HepG2 (cell line): ENCODE measurements around the gene AMHR2. TPM values are rescaled to one million over a fixed set of nuclear protein-coding genes. Genes with fewer than 3 reads are reported as not detected.

Experiments
- PAWR ChIP-seq: sonication (generic); formaldehyde crosslinking; IDR thresholded peaks from 2 replicates; pipeline ENCODE4 v1.4.0; 2020; ENCODE audit warnings: missing genetic modification reagents, mild to moderate bottlenecking, borderline replicate concordance
- SRSF9 ChIP-seq: fragments of 200-400 bp; formaldehyde crosslinking; IDR thresholded peaks from 2 replicates; pipeline ENCODE4 v1.6.1; 2018; ENCODE audit warnings: borderline replicate concordance, mild to moderate bottlenecking, low read depth, low read length; ENCODE audit not compliant: insufficient read depth, poor library complexity, severe bottlenecking
- ZNF678 ChIP-seq: sonication (generic); formaldehyde crosslinking; IDR thresholded peaks from 2 replicates; pipeline ENCODE4 v1.4.0; 2020; ENCODE audit warnings: mild to moderate bottlenecking, missing genetic modification reagents
- ZNF737 ChIP-seq: sonication (generic); formaldehyde crosslinking; IDR thresholded peaks from 2 replicates; pipeline ENCODE4 v1.5.0; 2020; ENCODE audit warnings: missing genetic modification reagents, mild to moderate bottlenecking, borderline replicate concordance
- ZNF768 ChIP-seq: sonication (generic); formaldehyde crosslinking; IDR thresholded peaks from 2 replicates; pipeline ENCODE4 v1.4.0; 2020; ENCODE audit warnings: missing genetic modification reagents
- polyA plus RNA-seq, 8 experiments: library from polyadenylated mRNA; depleted of rRNA in 3 of 8; stranded (reverse) in 7 of 8; unstranded in 1 of 8; fragments of >200 nt; fragmentation: Illumina TruSeq in 4 of 8; extraction: Trizol in 4 of 8; gene quantifications; 2 replicates each; pipeline versions ENCODE4 v1.2.1 to v1.2.3, GENCODE V29; 2011 to 2016; ENCODE audit warnings: low read depth in 4 of 8, missing spikeins in 1 of 8, mixed read lengths in 1 of 8; ENCODE audit not compliant: insufficient read depth in 1 of 8
- total RNA-seq, 5 experiments: library from RNA; depleted of rRNA; stranded (reverse); fragments of >200 nt; fragmentation: Illumina TruSeq; extraction: Trizol; gene quantifications; 2 replicates each; pipeline ENCODE4 v1.2.3, GENCODE V29; 2016; ENCODE audit warnings: low read depth in 1 of 5
- TF ChIP-seq, protein P1 (sequence below): sonication (generic); formaldehyde crosslinking; IDR thresholded peaks from one replicate; pipeline ENCODE4 v1.5.1; 2020; ENCODE audit warnings: mild to moderate bottlenecking, missing genetic modification reagents; ENCODE audit errors: not compliant biosample characterization
- TF ChIP-seq, protein P2 (sequence below): sonication (generic); formaldehyde crosslinking; IDR thresholded peaks from 2 replicates; pipeline ENCODE4 v1.4.0; 2020; ENCODE audit warnings: missing genetic modification reagents, borderline replicate concordance
- TF ChIP-seq, protein P3 (sequence below): sonication (generic); formaldehyde crosslinking; IDR thresholded peaks from 2 replicates; pipeline ENCODE4 v1.4.0; 2020; ENCODE audit warnings: mild to moderate bottlenecking, low read depth, missing genetic modification reagents
- TF ChIP-seq, protein P4 (sequence below), 2 experiments: sonication (generic) in 1 of 2; formaldehyde crosslinking in 1 of 2; IDR thresholded peaks; 2 replicates each; pipeline versions ENCODE4 v1.5.1 to v1.6.1; 2011 to 2020; ENCODE audit warnings: borderline replicate concordance in 1 of 2, low read depth in 1 of 2, low read length in 1 of 2, mild to moderate bottlenecking in 1 of 2, missing genetic modification reagents in 1 of 2, moderate library complexity in 1 of 2
- TF ChIP-seq, protein P5 (sequence below): sonication (generic); formaldehyde crosslinking; IDR thresholded peaks from 2 replicates; pipeline ENCODE4 v1.8.1; 2023; ENCODE audit warnings: mild to moderate bottlenecking, moderate library complexity, missing genetic modification reagents

The AMHR2 gene
- total and polyA plus RNA-seq, 2 of the 13 experiments (the other 11 are each of a cell fraction or from before 2014, with no cell fraction given): 0.24 to 0.58 TPM

DNA sequence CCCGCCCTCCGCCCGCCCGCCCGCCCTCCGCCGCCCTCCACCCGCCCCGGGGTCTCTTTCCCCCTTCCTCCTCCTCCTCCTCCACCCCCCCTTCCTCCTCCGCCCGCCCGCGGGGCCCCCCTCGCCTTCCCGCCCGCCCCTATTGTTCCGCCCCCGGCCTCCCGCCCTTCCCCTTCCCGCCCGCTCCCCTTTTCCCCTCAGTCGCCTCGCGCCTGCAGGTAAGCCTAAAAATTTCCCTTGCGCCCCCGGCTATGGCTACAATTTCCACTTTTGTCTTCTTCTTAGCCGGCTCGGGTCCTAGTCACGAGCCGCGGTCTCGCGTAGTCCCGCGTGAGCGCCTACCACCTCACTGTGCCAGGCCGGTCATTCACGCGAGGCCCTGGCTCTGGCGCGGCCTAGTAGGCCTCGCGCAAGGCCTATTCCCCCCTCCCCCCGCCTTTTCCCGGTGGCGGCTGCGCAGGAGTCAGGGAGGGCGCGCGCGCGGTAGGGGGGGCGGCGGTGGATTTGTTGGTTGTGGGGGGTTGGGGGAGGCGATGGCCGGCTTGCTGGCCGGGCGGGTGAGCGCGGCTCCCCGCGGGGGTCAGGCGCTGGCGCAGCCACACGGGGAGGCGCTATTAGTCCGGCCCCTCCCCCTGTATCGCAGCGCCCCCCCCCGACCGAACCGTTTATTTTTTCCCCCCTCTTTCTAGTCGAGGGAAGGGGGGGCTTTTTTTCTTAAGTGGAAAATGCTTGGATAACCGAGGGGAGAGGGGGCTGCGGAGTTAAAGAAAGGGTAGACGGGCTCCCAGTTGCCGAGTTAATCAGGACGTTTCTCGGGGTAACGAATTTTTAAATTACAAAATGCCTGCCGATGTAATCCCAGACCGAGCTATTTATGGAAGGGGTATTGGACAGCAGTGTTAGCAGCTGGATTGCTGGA lies 28.8 kb downstream of the AMHR2 start (continued):
- TF ChIP-seq, protein P1, sequence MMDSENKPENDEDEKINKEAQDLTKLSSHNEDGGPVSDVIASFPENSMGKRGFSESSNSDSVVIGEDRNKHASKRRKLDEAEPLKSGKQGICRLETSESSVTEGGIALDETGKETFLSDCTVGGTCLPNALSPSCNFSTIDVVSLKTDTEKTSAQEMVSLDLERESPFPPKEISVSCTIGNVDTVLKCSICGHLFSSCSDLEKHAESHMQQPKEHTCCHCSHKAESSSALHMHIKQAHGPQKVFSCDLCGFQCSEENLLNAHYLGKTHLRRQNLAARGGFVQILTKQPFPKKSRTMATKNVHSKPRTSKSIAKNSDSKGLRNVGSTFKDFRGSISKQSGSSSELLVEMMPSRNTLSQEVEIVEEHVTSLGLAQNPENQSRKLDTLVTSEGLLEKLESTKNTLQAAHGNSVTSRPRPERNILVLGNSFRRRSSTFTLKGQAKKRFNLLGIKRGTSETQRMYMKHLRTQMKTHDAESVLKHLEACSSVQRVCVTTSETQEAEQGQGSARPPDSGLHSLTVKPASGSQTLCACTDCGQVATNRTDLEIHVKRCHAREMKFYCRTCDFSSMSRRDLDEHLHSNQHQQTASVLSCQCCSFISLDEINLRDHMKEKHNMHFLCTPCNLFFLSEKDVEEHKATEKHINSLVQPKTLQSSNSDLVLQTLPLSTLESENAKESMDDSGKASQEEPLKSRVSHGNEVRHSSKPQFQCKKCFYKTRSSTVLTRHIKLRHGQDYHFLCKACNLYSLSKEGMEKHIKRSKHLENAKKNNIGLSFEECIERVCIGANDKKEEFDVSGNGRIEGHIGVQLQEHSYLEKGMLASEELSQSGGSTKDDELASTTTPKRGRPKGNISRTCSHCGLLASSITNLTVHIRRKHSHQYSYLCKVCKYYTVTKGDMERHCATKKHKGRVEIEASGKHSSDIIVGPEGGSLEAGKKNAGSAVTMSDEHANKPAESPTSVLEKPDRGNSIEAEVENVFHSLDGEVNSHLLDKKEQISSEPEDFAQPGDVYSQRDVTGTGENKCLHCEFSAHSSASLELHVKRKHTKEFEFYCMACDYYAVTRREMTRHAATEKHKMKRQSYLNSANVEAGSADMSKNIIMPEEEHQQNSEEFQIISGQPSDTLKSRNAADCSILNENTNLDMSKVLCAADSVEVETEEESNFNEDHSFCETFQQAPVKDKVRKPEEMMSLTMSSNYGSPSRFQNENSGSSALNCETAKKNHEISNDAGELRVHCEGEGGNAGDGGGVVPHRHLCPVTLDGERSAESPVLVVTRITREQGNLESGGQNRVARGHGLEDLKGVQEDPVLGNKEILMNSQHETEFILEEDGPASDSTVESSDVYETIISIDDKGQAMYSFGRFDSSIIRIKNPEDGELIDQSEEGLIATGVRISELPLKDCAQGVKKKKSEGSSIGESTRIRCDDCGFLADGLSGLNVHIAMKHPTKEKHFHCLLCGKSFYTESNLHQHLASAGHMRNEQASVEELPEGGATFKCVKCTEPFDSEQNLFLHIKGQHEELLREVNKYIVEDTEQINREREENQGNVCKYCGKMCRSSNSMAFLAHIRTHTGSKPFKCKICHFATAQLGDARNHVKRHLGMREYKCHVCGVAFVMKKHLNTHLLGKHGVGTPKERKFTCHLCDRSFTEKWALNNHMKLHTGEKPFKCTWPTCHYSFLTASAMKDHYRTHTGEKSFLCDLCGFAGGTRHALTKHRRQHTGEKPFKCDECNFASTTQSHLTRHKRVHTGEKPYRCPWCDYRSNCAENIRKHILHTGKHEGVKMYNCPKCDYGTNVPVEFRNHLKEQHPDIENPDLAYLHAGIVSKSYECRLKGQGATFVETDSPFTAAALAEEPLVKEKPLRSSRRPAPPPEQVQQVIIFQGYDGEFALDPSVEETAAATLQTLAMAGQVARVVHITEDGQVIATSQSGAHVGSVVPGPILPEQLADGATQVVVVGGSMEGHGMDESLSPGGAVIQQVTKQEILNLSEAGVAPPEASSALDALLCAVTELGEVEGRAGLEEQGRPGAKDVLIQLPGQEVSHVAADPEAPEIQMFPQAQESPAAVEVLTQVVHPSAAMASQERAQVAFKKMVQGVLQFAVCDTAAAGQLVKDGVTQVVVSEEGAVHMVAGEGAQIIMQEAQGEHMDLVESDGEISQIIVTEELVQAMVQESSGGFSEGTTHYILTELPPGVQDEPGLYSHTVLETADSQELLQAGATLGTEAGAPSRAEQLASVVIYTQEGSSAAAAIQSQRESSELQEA: no peak
- TF ChIP-seq ZNF768 (CRISPR knock-in tag) (peak; percentile 70; the same call in 1 of the 2 replicates), ZNF737 (CRISPR knock-in tag) (no peak), ZNF678 (no peak), SRSF9 (no peak), PAWR (no peak)
- TF ChIP-seq, protein P2, sequence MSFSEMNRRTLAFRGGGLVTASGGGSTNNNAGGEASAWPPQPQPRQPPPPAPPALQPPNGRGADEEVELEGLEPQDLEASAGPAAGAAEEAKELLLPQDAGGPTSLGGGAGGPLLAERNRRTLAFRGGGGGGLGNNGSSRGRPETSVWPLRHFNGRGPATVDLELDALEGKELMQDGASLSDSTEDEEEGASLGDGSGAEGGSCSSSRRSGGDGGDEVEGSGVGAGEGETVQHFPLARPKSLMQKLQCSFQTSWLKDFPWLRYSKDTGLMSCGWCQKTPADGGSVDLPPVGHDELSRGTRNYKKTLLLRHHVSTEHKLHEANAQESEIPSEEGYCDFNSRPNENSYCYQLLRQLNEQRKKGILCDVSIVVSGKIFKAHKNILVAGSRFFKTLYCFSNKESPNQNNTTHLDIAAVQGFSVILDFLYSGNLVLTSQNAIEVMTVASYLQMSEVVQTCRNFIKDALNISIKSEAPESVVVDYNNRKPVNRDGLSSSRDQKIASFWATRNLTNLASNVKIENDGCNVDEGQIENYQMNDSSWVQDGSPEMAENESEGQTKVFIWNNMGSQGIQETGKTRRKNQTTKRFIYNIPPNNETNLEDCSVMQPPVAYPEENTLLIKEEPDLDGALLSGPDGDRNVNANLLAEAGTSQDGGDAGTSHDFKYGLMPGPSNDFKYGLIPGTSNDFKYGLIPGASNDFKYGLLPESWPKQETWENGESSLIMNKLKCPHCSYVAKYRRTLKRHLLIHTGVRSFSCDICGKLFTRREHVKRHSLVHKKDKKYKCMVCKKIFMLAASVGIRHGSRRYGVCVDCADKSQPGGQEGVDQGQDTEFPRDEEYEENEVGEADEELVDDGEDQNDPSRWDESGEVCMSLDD (CRISPR knock-in tag): peak; percentile 72; the same call in 1 of the 2 replicates
- TF ChIP-seq, protein P3, sequence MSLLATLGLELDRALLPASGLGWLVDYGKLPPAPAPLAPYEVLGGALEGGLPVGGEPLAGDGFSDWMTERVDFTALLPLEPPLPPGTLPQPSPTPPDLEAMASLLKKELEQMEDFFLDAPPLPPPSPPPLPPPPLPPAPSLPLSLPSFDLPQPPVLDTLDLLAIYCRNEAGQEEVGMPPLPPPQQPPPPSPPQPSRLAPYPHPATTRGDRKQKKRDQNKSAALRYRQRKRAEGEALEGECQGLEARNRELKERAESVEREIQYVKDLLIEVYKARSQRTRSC (CRISPR knock-in tag): no peak; the same call in 1 of the 2 replicates
- TF ChIP-seq, protein P4, sequence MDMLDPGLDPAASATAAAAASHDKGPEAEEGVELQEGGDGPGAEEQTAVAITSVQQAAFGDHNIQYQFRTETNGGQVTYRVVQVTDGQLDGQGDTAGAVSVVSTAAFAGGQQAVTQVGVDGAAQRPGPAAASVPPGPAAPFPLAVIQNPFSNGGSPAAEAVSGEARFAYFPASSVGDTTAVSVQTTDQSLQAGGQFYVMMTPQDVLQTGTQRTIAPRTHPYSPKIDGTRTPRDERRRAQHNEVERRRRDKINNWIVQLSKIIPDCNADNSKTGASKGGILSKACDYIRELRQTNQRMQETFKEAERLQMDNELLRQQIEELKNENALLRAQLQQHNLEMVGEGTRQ (IDR thresholded peaks at IDR 0.05; ENCODE audit: low read depth, low read length): no peak
- TF ChIP-seq, protein P4 (CRISPR knock-in tag; IDR thresholded peaks at IDR 0.05; ENCODE audit: borderline replicate concordance): no peak
- TF ChIP-seq, protein P5, sequence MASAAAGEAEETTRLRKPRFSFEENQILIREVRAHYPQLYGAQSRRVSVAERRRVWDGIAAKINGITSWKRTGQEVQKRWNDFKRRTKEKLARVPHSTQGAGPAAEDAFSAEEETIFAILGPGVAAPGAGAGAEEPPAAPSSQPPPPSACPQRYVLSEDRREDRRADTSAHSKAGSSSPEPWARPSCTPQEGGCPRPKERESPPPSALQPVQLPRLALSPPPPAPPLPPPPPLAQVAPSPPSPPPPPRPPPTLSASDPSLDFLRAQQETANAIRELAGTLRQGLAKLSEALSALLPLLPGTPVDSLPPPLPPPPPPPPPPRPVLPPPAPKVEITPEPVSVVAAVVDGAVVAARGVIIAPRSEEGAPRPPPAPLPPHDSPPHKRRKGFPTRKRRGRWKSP (CRISPR knock-in tag): no peak; the same call in 1 of the 2 replicates
